ENCODE measurements around the gene IKBKE. TPM values are rescaled to one million over a fixed set of nuclear protein-coding genes. Genes with fewer than 3 reads are reported as not detected.

IKBKE gene
- total and polyA plus RNA-seq, 2 donors = 17.1 to 23.9 TPM

GRCh38 chr1:206516728-206516990 lies 46.4 kb downstream of the IKBKE start:
- WGBS = 84% methylated on average over 5 of the region's 5 CpGs
- Histone ChIP-seq H3K9me3 (ENCODE audit: control insufficient read depth in 2 of 2, insufficient read depth in 1 of 2, low read length in 1 of 2) (no peaks in the 10 kb centered on the region), H3K4me3 (ENCODE audit: low read length in 2 of 2) (no peak overlapping the region), H3K27ac (ENCODE audit: low read depth in 1 of 2, low read length in 1 of 2) (no peak overlapping the region), H3K36me3 (ENCODE audit: control insufficient read depth in 2 of 2, insufficient read depth in 2 of 2, low read length in 1 of 2) (no peaks in the 10 kb centered on the region), H3K4me1 (ENCODE audit: control insufficient read depth in 2 of 2, insufficient read depth in 2 of 2, low read length in 2 of 2) (peaks cover 0 to 27% of the 10 kb centered on the region in 2 donors), H3K27me3 (ENCODE audit: control insufficient read depth in 2 of 2, insufficient read depth in 1 of 2, low read length in 1 of 2) (peaks cover 0 to 3% of the 10 kb centered on the region in 2 donors)
- no peak for DNase-seq (ENCODE audit: low read depth in 6 of 9, low spot score in 9 of 9)

- DNase-seq (ENCODE audit: low read depth in 6 of 9, low spot score in 9 of 9) = no peak
- H3K27ac ChIP-seq (ENCODE audit: low read depth in 1 of 2, low read length in 1 of 2) = no peak overlapping the region
- no peak overlapping the region for H3K4me3 ChIP-seq (ENCODE audit: low read length in 2 of 2)
- peaks cover 0 to 16% of the 10 kb centered on the region in 2 donors for H3K4me1 ChIP-seq (ENCODE audit: control insufficient read depth in 2 of 2, insufficient read depth in 2 of 2, low read length in 2 of 2)
- H3K36me3 ChIP-seq (ENCODE audit: control insufficient read depth in 2 of 2, insufficient read depth in 2 of 2, low read length in 1 of 2) = no peaks in the 10 kb centered on the region
- peaks cover 0 to 3% of the 10 kb centered on the region in 2 donors for H3K27me3 ChIP-seq (ENCODE audit: control insufficient read depth in 2 of 2, insufficient read depth in 1 of 2, low read length in 1 of 2)
- no peaks in the 10 kb centered on the region for H3K9me3 ChIP-seq (ENCODE audit: control insufficient read depth in 2 of 2, insufficient read depth in 1 of 2, low read length in 1 of 2)
- 97% methylated on average over 8 of the region's 8 CpGs for WGBS
Measured at GRCh38 chr1:206517784-206518183, 47.5 kb downstream of the IKBKE start.

- 98% methylated on average over 18 of the region's 18 CpGs for WGBS
- DNase-seq (ENCODE audit: low read depth in 6 of 9, low spot score in 9 of 9) = no peak
- peaks cover 0 to 12% of the 10 kb centered on the region in 2 donors for H3K4me1 ChIP-seq (ENCODE audit: control insufficient read depth in 2 of 2, insufficient read depth in 2 of 2, low read length in 2 of 2)
- H3K36me3 ChIP-seq (ENCODE audit: control insufficient read depth in 2 of 2, insufficient read depth in 2 of 2, low read length in 1 of 2) = no peaks in the 10 kb centered on the region
- no peak overlapping the region for H3K27ac ChIP-seq (ENCODE audit: low read depth in 1 of 2, low read length in 1 of 2)
- H3K4me3 ChIP-seq (ENCODE audit: low read length in 2 of 2) = no peak overlapping the region
- no peaks in the 10 kb centered on the region for H3K9me3 ChIP-seq (ENCODE audit: control insufficient read depth in 2 of 2, insufficient read depth in 1 of 2, low read length in 1 of 2)
- peaks cover 0 to 3% of the 10 kb centered on the region in 2 donors for H3K27me3 ChIP-seq (ENCODE audit: control insufficient read depth in 2 of 2, insufficient read depth in 1 of 2, low read length in 1 of 2)
Measured at GRCh38 chr1:206518206-206518605, 47.9 kb downstream of the IKBKE start.

GRCh38 chr1:206518743-206519142 lies 48.5 kb downstream of the IKBKE start:
- H3K36me3 ChIP-seq (ENCODE audit: control insufficient read depth in 2 of 2, insufficient read depth in 2 of 2, low read length in 1 of 2) = no peaks in the 10 kb centered on the region
- peaks cover 0 to 7% of the 10 kb centered on the region in 2 donors for H3K4me1 ChIP-seq (ENCODE audit: control insufficient read depth in 2 of 2, insufficient read depth in 2 of 2, low read length in 2 of 2)
- WGBS = 97% methylated on average over 6 of the region's 6 CpGs
- H3K4me3 ChIP-seq (ENCODE audit: low read length in 2 of 2) = no peak overlapping the region
- H3K27me3 ChIP-seq (ENCODE audit: control insufficient read depth in 2 of 2, insufficient read depth in 1 of 2, low read length in 1 of 2) = peaks cover 0 to 3% of the 10 kb centered on the region in 2 donors
- H3K27ac ChIP-seq (ENCODE audit: low read depth in 1 of 2, low read length in 1 of 2) = no peak overlapping the region
- no peak for DNase-seq (ENCODE audit: low read depth in 6 of 9, low spot score in 9 of 9)
- no peaks in the 10 kb centered on the region for H3K9me3 ChIP-seq (ENCODE audit: control insufficient read depth in 2 of 2, insufficient read depth in 1 of 2, low read length in 1 of 2)

GRCh38 chr1:206521127-206521526 lies 50.9 kb downstream of the IKBKE start:
- H3K9me3 ChIP-seq (ENCODE audit: control insufficient read depth in 2 of 2, insufficient read depth in 1 of 2, low read length in 1 of 2) = no peaks in the 10 kb centered on the region
- no peak overlapping the region for H3K4me3 ChIP-seq (ENCODE audit: low read length in 2 of 2)
- H3K4me1 ChIP-seq (ENCODE audit: control insufficient read depth in 2 of 2, insufficient read depth in 2 of 2, low read length in 2 of 2) = peaks cover 0 to 4% of the 10 kb centered on the region in 2 donors
- WGBS = 97% methylated on average over 5 of the region's 5 CpGs
- H3K27ac ChIP-seq (ENCODE audit: low read depth in 1 of 2, low read length in 1 of 2) = no peak overlapping the region
- DNase-seq (ENCODE audit: low read depth in 6 of 9, low spot score in 9 of 9) = no peak
- no peaks in the 10 kb centered on the region for H3K36me3 ChIP-seq (ENCODE audit: control insufficient read depth in 2 of 2, insufficient read depth in 2 of 2, low read length in 1 of 2)
- H3K27me3 ChIP-seq (ENCODE audit: control insufficient read depth in 2 of 2, insufficient read depth in 1 of 2, low read length in 1 of 2) = peaks cover 0 to 3% of the 10 kb centered on the region in 2 donors

- WGBS = 95% methylated on average over 8 of the region's 8 CpGs
- Histone ChIP-seq H3K4me3 (ENCODE audit: low read length in 2 of 2) (no peak overlapping the region), H3K27ac (ENCODE audit: low read depth in 1 of 2, low read length in 1 of 2) (no peak overlapping the region), H3K9me3 (ENCODE audit: control insufficient read depth in 2 of 2, insufficient read depth in 1 of 2, low read length in 1 of 2) (no peaks in the 10 kb centered on the region), H3K4me1 (ENCODE audit: control insufficient read depth in 2 of 2, insufficient read depth in 2 of 2, low read length in 2 of 2) (peaks cover 0 to 10% of the 10 kb centered on the region in 2 donors), H3K36me3 (ENCODE audit: control insufficient read depth in 2 of 2, insufficient read depth in 2 of 2, low read length in 1 of 2) (no peaks in the 10 kb centered on the region), H3K27me3 (ENCODE audit: control insufficient read depth in 2 of 2, insufficient read depth in 1 of 2, low read length in 1 of 2) (no peaks in the 10 kb centered on the region)
- DNase-seq (ENCODE audit: low read depth in 6 of 9, low spot score in 9 of 9) = no peak
Measured at GRCh38 chr1:206521694-206522402, 51.6 kb downstream of the IKBKE start.

GRCh38 chr1:206524739-206525364 lies 54.6 kb downstream of the IKBKE start:
- 82% methylated on average over 5 of the region's 5 CpGs for WGBS
- no peaks in the 10 kb centered on the region for H3K9me3 ChIP-seq (ENCODE audit: control insufficient read depth in 2 of 2, insufficient read depth in 1 of 2, low read length in 1 of 2)
- H3K36me3 ChIP-seq (ENCODE audit: control insufficient read depth in 2 of 2, insufficient read depth in 2 of 2, low read length in 1 of 2) = no peaks in the 10 kb centered on the region
- DNase-seq (ENCODE audit: low read depth in 6 of 9, low spot score in 9 of 9) = no peak
- no peaks in the 10 kb centered on the region for H3K27me3 ChIP-seq (ENCODE audit: control insufficient read depth in 2 of 2, insufficient read depth in 1 of 2, low read length in 1 of 2)
- H3K4me3 ChIP-seq (ENCODE audit: low read length in 2 of 2) = no peak overlapping the region
- peaks cover 0 to 10% of the 10 kb centered on the region in 2 donors for H3K4me1 ChIP-seq (ENCODE audit: control insufficient read depth in 2 of 2, insufficient read depth in 2 of 2, low read length in 2 of 2)
- no peak overlapping the region for H3K27ac ChIP-seq (ENCODE audit: low read depth in 1 of 2, low read length in 1 of 2)

GRCh38 chr1:206526064-206526911 lies 56.0 kb downstream of the IKBKE start:
- Histone ChIP-seq H3K27ac (ENCODE audit: low read depth in 1 of 2, low read length in 1 of 2) (peak overlapping the region in 1 of 2 donors; percentile 11), H3K27me3 (ENCODE audit: control insufficient read depth in 2 of 2, insufficient read depth in 1 of 2, low read length in 1 of 2) (no peaks in the 10 kb centered on the region)

GRCh38 chr1:206529425-206529824 lies 59.1 kb downstream of the IKBKE start:
- DNase-seq (ENCODE audit: low read depth in 6 of 9, low spot score in 9 of 9) = no peak
- Histone ChIP-seq H3K27ac (ENCODE audit: low read depth in 1 of 2, low read length in 1 of 2) (no peak overlapping the region), H3K4me3 (ENCODE audit: low read length in 2 of 2) (no peak overlapping the region), H3K27me3 (ENCODE audit: control insufficient read depth in 2 of 2, insufficient read depth in 1 of 2, low read length in 1 of 2) (no peaks in the 10 kb centered on the region), H3K36me3 (ENCODE audit: control insufficient read depth in 2 of 2, insufficient read depth in 2 of 2, low read length in 1 of 2) (no peaks in the 10 kb centered on the region), H3K9me3 (ENCODE audit: control insufficient read depth in 2 of 2, insufficient read depth in 1 of 2, low read length in 1 of 2) (no peaks in the 10 kb centered on the region), H3K4me1 (ENCODE audit: control insufficient read depth in 2 of 2, insufficient read depth in 2 of 2, low read length in 2 of 2) (peaks cover 0 to 10% of the 10 kb centered on the region in 2 donors)
- 97% methylated on average over 7 of the region's 7 CpGs for WGBS

More at GRCh38 chr1:206526064-206526911, 56.0 kb downstream of the IKBKE start:
- DNase-seq (ENCODE audit: low read depth in 6 of 9, low spot score in 9 of 9) = no peak
- peaks cover 0 to 10% of the 10 kb centered on the region in 2 donors for H3K4me1 ChIP-seq (ENCODE audit: control insufficient read depth in 2 of 2, insufficient read depth in 2 of 2, low read length in 2 of 2)
- 91% methylated on average over 6 of the region's 6 CpGs for WGBS
- no peaks in the 10 kb centered on the region for H3K36me3 ChIP-seq (ENCODE audit: control insufficient read depth in 2 of 2, insufficient read depth in 2 of 2, low read length in 1 of 2)
- H3K9me3 ChIP-seq (ENCODE audit: control insufficient read depth in 2 of 2, insufficient read depth in 1 of 2, low read length in 1 of 2) = no peaks in the 10 kb centered on the region
- H3K4me3 ChIP-seq (ENCODE audit: low read length in 2 of 2) = no peak overlapping the region

Measured in thymus (tissue), 11 donors.